PC-9 (cell line): ENCODE measurements around the gene GANAB. TPM values are rescaled to one million over a fixed set of nuclear protein-coding genes. Genes with fewer than 3 reads are reported as not detected.

Experiments used
- BruUV-seq: library from RNA; stranded (reverse); fragments of 400-500 nt; replicated peaks from 2 replicates; lab custom pipeline; 2021; lab: Mats Ljungman, UMichigan
- CTCF ChIA-PET: fragments of 300-600 bp; sonication (Branson Sonifier 250); formaldehyde crosslinking; loops from one replicate; lab custom pipeline; 2022; ENCODE audit warnings: antibody characterized with exemption; lab: Charles Lee
- POLR2A ChIA-PET: fragments of 300-600 bp; sonication (Branson Sonifier 250); formaldehyde crosslinking; loops from one replicate; lab custom pipeline; 2022; ENCODE audit warnings: antibody characterized with exemption; ENCODE audit not compliant: unreplicated experiment; lab: Charles Lee
- DNase-seq, 2 experiments: peaks; one replicate each; pipeline versions ENCODE4 v3.0.0 to v3.0.0-alpha.2; 2015 to 2022; ENCODE audit warnings: mixed read lengths in 1 of 2
- H2AFZ ChIP-seq: fragments of 200-600 bp; sonication (generic); 2 replicates; pipeline ENCODE4 v1.8.1; 2017; ENCODE audit warnings: antibody characterized with exemption
- H3F3A ChIP-seq: fragments of 200-600 bp; sonication (generic); 2 replicates; pipeline ENCODE4 v1.8.1; 2017; ENCODE audit warnings: antibody characterized with exemption, mild to moderate bottlenecking, low read depth; ENCODE audit not compliant: insufficient read depth
- H3K27ac ChIP-seq: fragments of 200-600 bp; sonication (generic); 2 replicates; pipeline ENCODE4 v1.6.1; 2016; ENCODE audit warnings: mixed run types
- H3K27me3 ChIP-seq: fragments of 200-600 bp; sonication (generic); 2 replicates; pipeline ENCODE4 v1.6.1; 2016; ENCODE audit warnings: low read depth, mixed run types; ENCODE audit not compliant: insufficient read depth
- H3K36me3 ChIP-seq: fragments of 200-600 bp; sonication (generic); 2 replicates; pipeline ENCODE4 v1.6.1; 2016; ENCODE audit warnings: low read depth, mixed run types
- H3K4me1 ChIP-seq: fragments of 200-600 bp; sonication (generic); replicated peaks from 2 replicates; pipeline ENCODE4 v1.6.1; 2016; ENCODE audit warnings: mixed run types; ENCODE audit not compliant: insufficient read depth
- H3K4me2 ChIP-seq: fragments of 200-600 bp; sonication (generic); 2 replicates; pipeline ENCODE4 v1.6.1; 2017; ENCODE audit warnings: mixed run types
- H3K4me3 ChIP-seq: fragments of 200-600 bp; sonication (generic); 2 replicates; pipeline ENCODE4 v1.6.1; 2016; ENCODE audit warnings: mixed run types
- H3K79me2 ChIP-seq: fragments of 200-600 bp; sonication (generic); 2 replicates; pipeline ENCODE4 v1.6.1; 2017; ENCODE audit warnings: low read depth, mixed run types
- H3K9me2 ChIP-seq: fragments of 200-600 bp; sonication (generic); 2 replicates; pipeline ENCODE4 v1.8.1; 2017; ENCODE audit warnings: mild to moderate bottlenecking; ENCODE audit not compliant: insufficient read depth
- H3K9me3 ChIP-seq: fragments of 200-600 bp; sonication (generic); 2 replicates; pipeline ENCODE4 v1.8.1; 2016; ENCODE audit warnings: low read depth; ENCODE audit not compliant: insufficient read depth
- H4K20me1 ChIP-seq: fragments of 200-600 bp; sonication (generic); 2 replicates; pipeline ENCODE4 v1.8.1; 2017; ENCODE audit not compliant: insufficient read depth
- CTCF ChIP-seq: fragments of 200-600 bp; sonication (generic); conservative IDR thresholded peaks from 2 replicates; pipeline ENCODE4 v1.6.1; 2017; ENCODE audit warnings: mixed run types, antibody characterized with exemption, mild to moderate bottlenecking, moderate library complexity
- EZH2 ChIP-seq: fragments of 200-600 bp; sonication (generic); IDR thresholded peaks from 2 replicates; pipeline ENCODE4 v1.8.0; 2017; ENCODE audit warnings: antibody characterized with exemption, low read depth
- intact Hi-C: fragments of 100-400 bp; cut with micrococcal nuclease; formaldehyde crosslinking; loops from one replicate; pipeline ENCODE4 v1.10.0; 2022; ENCODE audit not compliant: unreplicated experiment
- total RNA-seq: library from RNA; stranded (reverse); gene quantifications from 2 replicates; pipeline ENCODE4 v1.2.3, GENCODE V29; 2021

GANAB gene
- total RNA-seq, 1 experiment from 2014 or later, result 478 TPM

DNA sequence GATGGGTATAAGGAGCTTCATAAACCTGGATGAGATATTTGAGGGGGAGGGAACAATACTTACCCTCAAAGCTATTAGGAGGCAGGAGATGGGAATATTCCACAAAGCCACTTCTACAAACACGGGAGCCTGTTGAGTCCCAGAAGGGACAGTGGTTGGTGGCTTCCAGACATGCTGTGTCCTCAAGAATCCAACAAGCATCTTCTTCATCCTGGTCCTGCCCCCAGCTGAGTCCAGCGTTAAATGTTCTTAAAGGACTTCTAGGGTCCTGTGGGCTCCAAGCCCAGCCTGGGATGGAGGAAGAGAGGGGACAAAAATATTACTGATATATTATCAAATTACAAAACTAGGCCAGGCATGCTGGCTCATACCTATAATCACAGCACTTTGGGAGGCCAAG, 21.0 kb upstream of the GANAB start:
- BruUV-seq, result no TSS peak
- Histone ChIP-seq H3K4me3 (peak overlapping the region; percentile 88; the same call in 1 of the 2 replicates), H3K9me3 (no peaks in the 10 kb centered on the region), H3K27ac (peak overlapping the region; percentile 72), H3K9me2 (no peaks in the 10 kb centered on the region), H4K20me1 (no peaks in the 10 kb centered on the region; the same call in none of the 2 replicates), H3K27me3 (no peaks in the 10 kb centered on the region), H3K4me2 (peak overlapping the region; percentile 98), H3F3A (peaks cover 83% of the 10 kb centered on the region), H3K36me3 (peaks cover 24% of the 10 kb centered on the region), H3K4me1 (peaks cover 41% of the 10 kb centered on the region), H3K79me2 (peaks cover 80% of the 10 kb centered on the region), H2AFZ (no peak overlapping the region)
- TF ChIP-seq EZH2, result no peak
- no peak for TF ChIP-seq CTCF
- intact Hi-C loops, result loop anchor here (5.0 kb wide), 3 partner anchors 45 to 125 kb away; partner anchors contain the start of genes B3GAT3 and TUT1
- ChIA-PET POLR2A (interaction anchor here (0.5 to 0.7 kb wide), 6 partner anchors 14 to 249 kb away, joined by 3 to 8 read pairs (median 4); partner anchors contain the start of genes INTS5 and SCGB1A1), CTCF (no interaction called here)
- no peak for DNase-seq

GRCh38 chr11:62666259-62666926, 20.0 kb upstream of the GANAB start:
- Histone ChIP-seq H3K9me3 (no peaks in the 10 kb centered on the region), H3K9me2 (no peaks in the 10 kb centered on the region), H3K27ac (peak overlapping the region; percentile 72), H3K27me3 (no peaks in the 10 kb centered on the region), H4K20me1 (no peaks in the 10 kb centered on the region; the same call in none of the 2 replicates), H3K4me3 (peak overlapping the region; percentile 88), H3K36me3 (peaks cover 24% of the 10 kb centered on the region), H3K79me2 (peaks cover 72% of the 10 kb centered on the region), H3F3A (peaks cover 85% of the 10 kb centered on the region), H3K4me2 (peak overlapping the region; percentile 98), H2AFZ (no peak overlapping the region), H3K4me1 (peaks cover 41% of the 10 kb centered on the region)
- ChIA-PET POLR2A (interaction anchor here (0.6 to 0.7 kb wide), 2 partner anchors 63 to 1023 kb away, joined by 3 to 7 read pairs; no protein-coding TSS in a partner anchor), CTCF (no interaction called here)
- no TSS peak for BruUV-seq
- DNase-seq, result peak in 1 of 2 experiments; percentile 36
- intact Hi-C loops, result loop anchor here (5.0 kb wide), 3 partner anchors 44 to 124 kb away; partner anchors contain the start of genes B3GAT3 and TUT1
- TF ChIP-seq CTCF, result no peak
- TF ChIP-seq EZH2, result no peak

GRCh38 chr11:62665599-62666258, 19.3 kb upstream of the GANAB start:
- H3K4me2 ChIP-seq, result peak overlapping the region; percentile 98
- peak overlapping the region; percentile 88 for H3K4me3 ChIP-seq
- no TSS peak for BruUV-seq
- H3K4me1 ChIP-seq, result peaks cover 38% of the 10 kb centered on the region
- H3K36me3 ChIP-seq, result peaks cover 24% of the 10 kb centered on the region
- H3K79me2 ChIP-seq, result peaks cover 66% of the 10 kb centered on the region
- ChIA-PET CTCF (interaction anchor here (0.6 to 1.1 kb wide), 3 partner anchors 12 to 81 kb away, joined by 3 to 7 read pairs (median 4); no protein-coding TSS in a partner anchor), POLR2A (interaction anchor here (0.6 to 2.0 kb wide), 31 partner anchors 8 to 1723 kb away, joined by 3 to 55 read pairs (median 8); partner anchors contain the start of genes B3GAT3, EEF1G, HNRNPUL2 and INTS5)
- no peaks in the 10 kb centered on the region; the same call in none of the 2 replicates for H4K20me1 ChIP-seq
- peak; percentile 42 to 46 for DNase-seq
- no peak overlapping the region for H2AFZ ChIP-seq
- intact Hi-C loops, result loop anchor here (5.0 kb wide), 3 partner anchors 43 to 123 kb away; partner anchors contain the start of genes B3GAT3 and TUT1
- peak overlapping the region; percentile 72 for H3K27ac ChIP-seq
- H3K27me3 ChIP-seq, result no peaks in the 10 kb centered on the region
- H3K9me3 ChIP-seq, result no peaks in the 10 kb centered on the region
- TF ChIP-seq EZH2, result no peak
- no peaks in the 10 kb centered on the region for H3K9me2 ChIP-seq
- H3F3A ChIP-seq, result peaks cover 83% of the 10 kb centered on the region
